GM19099 (cell line): ENCODE data around the gene C11orf52.

Source experiments
- POLR2A ChIP-seq: IDR thresholded peaks from 3 replicates; pipeline ENCODE4 v1.6.1; 2011; ENCODE audit warnings: low read depth; ENCODE audit not compliant: insufficient read length; ENCODE audit errors: extremely low read depth

Gene C11orf52

GRCh38 chr11:111944651-111945051, 25.9 kb downstream of the C11orf52 start:
- no peak for TF ChIP-seq POLR2A

- no peak for TF ChIP-seq POLR2A
These were observed 26.5 kb downstream of the C11orf52 start for GRCh38 chr11:111945198-111945597.

GRCh38 chr11:111946499-111946898, 27.8 kb downstream of the C11orf52 start:
- TF ChIP-seq POLR2A: no peak

- no peak for TF ChIP-seq POLR2A
These were observed 28.4 kb downstream of the C11orf52 start for GRCh38 chr11:111947143-111947542.

- no peak for TF ChIP-seq POLR2A
These were observed 31.1 kb downstream of the C11orf52 start for GRCh38 chr11:111949519-111950426.

GRCh38 chr11:111951565-111951964, 32.9 kb downstream of the C11orf52 start:
- no peak for TF ChIP-seq POLR2A

- TF ChIP-seq POLR2A: no peak
These were observed 35.4 kb downstream of the C11orf52 start for GRCh38 chr11:111954154-111954553.

- no peak for TF ChIP-seq POLR2A
These were observed 39.1 kb downstream of the C11orf52 start for GRCh38 chr11:111957663-111958444.

GRCh38 chr11:111960916-111961315, 42.2 kb downstream of the C11orf52 start:
- no peak for TF ChIP-seq POLR2A

- no peak for TF ChIP-seq POLR2A
These were observed 42.9 kb downstream of the C11orf52 start for GRCh38 chr11:111961389-111962300.

GRCh38 chr11:111963931-111964340, 45.2 kb downstream of the C11orf52 start:
- TF ChIP-seq POLR2A: no peak

- no peak for TF ChIP-seq POLR2A
These were observed 48.0 kb downstream of the C11orf52 start for GRCh38 chr11:111966678-111967077.

- TF ChIP-seq POLR2A: no peak
These were observed 48.9 kb downstream of the C11orf52 start for GRCh38 chr11:111967649-111968048.

- TF ChIP-seq POLR2A: no peak
These were observed 50.6 kb downstream of the C11orf52 start for GRCh38 chr11:111969344-111969743.

- TF ChIP-seq POLR2A: no peak
These were observed 55.7 kb downstream of the C11orf52 start for GRCh38 chr11:111974446-111974845.

- TF ChIP-seq POLR2A: no peak
These were observed 56.5 kb downstream of the C11orf52 start for GRCh38 chr11:111975076-111975806.
